ENCODE results near the gene RTN4RL1.

Gene RTN4RL1

DNA sequence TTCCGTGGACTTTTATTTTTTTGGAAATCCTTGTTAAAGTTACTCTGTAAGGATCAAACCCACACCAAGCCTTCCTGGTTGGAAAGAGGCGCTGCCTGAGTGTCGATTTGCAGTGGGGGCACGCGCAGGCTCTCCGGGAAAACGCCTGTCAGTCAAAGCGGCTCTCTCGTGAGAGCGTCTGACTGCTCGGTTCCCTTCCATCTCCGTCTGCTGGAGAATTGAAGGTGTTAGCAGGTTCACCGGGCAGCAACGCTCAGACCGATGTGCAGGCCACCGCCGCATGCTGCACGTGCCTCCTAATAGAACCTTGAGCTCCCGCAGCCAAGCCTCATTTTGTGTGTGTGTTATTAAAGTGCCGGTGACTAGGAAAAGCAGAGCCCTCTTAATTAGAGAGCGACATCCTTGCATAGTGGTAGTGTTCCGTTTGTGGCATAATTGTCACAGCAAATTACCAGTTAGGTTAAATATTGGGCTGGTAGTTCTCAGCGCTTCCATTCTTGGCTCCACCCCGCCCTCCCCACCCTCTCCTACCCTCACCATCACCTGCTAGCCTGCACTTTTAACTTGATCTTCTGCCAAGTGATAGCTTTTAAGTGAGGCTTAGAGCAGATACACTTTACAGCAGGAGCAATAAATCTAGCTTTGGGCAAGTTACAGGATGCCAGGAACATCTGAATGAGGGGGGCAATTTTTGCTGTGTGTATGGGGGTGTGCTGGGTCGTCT lies 119.8 kb downstream of the RTN4RL1 start:
- ChIA-PET CTCF (interaction anchor here (1.8 to 1.9 kb wide), 2 partner anchors 17 to 22 kb away, joined by 4 to 6 read pairs; no protein-coding TSS in a partner anchor), POLR2A (no interaction called here)
- TF ChIP-seq, protein P1, sequence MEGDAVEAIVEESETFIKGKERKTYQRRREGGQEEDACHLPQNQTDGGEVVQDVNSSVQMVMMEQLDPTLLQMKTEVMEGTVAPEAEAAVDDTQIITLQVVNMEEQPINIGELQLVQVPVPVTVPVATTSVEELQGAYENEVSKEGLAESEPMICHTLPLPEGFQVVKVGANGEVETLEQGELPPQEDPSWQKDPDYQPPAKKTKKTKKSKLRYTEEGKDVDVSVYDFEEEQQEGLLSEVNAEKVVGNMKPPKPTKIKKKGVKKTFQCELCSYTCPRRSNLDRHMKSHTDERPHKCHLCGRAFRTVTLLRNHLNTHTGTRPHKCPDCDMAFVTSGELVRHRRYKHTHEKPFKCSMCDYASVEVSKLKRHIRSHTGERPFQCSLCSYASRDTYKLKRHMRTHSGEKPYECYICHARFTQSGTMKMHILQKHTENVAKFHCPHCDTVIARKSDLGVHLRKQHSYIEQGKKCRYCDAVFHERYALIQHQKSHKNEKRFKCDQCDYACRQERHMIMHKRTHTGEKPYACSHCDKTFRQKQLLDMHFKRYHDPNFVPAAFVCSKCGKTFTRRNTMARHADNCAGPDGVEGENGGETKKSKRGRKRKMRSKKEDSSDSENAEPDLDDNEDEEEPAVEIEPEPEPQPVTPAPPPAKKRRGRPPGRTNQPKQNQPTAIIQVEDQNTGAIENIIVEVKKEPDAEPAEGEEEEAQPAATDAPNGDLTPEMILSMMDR (IDR thresholded peaks at IDR 0.05; ENCODE audit: control extremely low read depth, extremely low read depth, low read depth, missing control alignments) = no peak
- no peak for DNase-seq (ENCODE audit: extremely low spot score)

DNA sequence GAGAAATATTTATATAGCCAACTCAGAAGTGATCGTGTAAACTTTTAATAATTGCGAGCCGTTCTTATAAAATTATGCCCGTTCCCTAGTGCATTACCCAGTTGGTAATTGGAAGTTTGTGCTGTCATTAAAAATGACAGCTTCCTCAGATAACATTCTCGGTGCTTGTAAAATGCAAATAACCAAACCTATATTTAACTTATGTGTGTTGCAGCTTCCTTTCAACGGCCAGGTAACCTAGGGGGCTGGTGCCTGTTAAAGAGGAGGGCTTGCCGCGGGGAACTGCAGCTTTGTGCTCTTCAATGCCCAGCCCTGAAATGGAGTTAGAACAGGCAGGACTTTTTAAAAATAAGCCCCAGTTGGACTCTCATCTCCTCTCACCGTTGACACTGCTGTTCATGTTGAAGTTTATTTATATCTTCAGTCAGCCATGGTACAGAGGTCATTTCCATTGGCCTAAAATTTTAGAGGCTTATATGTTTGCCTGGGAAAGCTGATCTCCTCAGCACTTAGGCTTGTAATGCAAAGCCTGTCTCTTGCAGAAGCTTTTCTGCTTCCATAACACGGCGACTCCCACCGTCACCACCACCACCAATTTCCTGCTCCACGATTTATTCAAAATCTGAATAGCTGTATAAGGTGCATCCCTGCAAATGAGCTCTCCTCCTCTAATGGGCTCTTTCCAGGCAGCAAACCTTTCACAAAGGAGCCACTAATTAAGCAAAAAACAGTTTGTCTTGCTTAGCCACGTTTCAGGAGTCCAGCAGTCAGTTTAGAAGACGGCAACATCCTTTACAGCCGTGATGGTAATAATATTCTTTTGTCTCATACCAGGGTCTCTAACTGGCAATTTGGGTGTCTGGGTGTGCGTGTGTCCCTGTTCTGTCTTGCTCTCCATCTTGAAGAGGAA lies 120.6 kb downstream of the RTN4RL1 start:
- POLR2A ChIA-PET = no interaction called here
- peak; percentile 39 for DNase-seq (ENCODE audit: extremely low spot score)
- CTCF ChIA-PET = interaction anchor here (1.0 to 1.9 kb wide), 3 partner anchors 12 to 21 kb away, joined by 3 to 6 read pairs (median 4); no protein-coding TSS in a partner anchor
- TF ChIP-seq, protein P1 (IDR thresholded peaks at IDR 0.05; ENCODE audit: control extremely low read depth, extremely low read depth, low read depth, missing control alignments) = no peak

DNA sequence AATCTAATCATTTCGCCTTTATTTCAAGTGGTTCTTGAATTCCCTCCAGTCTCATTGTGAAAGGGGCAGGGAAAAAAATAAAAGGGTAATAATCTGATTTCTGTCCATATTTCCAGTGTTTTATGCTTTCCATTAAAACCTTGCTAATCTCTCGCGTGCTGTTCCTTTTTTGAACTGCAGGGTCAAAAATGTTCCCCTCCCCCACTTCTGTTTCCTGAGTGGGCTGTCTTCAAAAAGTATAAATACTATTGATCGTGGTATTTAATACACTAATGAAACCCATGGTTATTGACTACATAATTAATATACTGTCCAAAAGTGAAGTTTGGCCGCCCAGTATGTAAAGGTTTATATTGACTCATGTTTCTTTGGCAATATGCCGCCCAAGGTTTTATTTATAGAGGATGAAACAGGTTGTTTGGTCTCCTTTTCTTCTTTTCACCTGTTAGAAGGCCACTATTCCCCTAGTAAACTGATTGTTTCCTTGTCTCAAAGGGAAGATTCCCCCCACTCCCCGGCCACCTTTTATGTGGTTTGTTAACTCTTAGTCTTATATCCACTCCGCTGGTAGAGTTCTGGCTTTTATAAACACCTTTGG lies 125.6 kb downstream of the RTN4RL1 start:
- CTCF ChIA-PET = no interaction called here

DNA sequence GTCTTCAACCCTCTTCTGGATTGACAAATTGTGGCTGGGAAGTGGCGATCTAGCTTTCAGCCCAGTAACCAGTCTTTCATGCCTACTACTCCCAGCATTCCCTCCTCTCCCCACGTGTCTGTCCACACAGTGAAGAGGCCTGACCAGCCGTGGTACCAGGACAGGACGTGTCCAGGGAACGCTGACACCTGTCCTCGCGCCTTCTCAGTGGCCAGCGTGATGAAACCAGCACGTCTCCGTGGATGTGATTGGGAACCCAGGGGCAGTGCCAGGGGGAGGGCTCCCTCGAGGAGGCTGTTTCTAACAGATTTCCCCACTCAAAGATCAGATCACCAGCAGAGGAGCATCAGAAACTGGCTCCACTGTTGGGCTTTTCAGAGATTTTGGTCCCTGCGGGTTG lies 126.3 kb downstream of the RTN4RL1 start:
- ChIA-PET POLR2A (interaction anchor here (0.6 kb wide), 1 partner anchor 390 kb away, joined by 3 read pairs; no protein-coding TSS in a partner anchor), CTCF (no interaction called here)
- DNase-seq (ENCODE audit: extremely low spot score) = no peak
- TF ChIP-seq, protein P1 (IDR thresholded peaks at IDR 0.05; ENCODE audit: control extremely low read depth, extremely low read depth, low read depth, missing control alignments) = no peak

More for the DNA sequence above, 125.6 kb downstream of the RTN4RL1 start:
- POLR2A ChIA-PET = interaction anchor here (0.6 kb wide), 1 partner anchor 389 kb away, joined by 3 read pairs; no protein-coding TSS in a partner anchor
- no peak for DNase-seq (ENCODE audit: extremely low spot score)
- TF ChIP-seq, protein P1 (IDR thresholded peaks at IDR 0.05; ENCODE audit: control extremely low read depth, extremely low read depth, low read depth, missing control alignments) = no peak

DNA sequence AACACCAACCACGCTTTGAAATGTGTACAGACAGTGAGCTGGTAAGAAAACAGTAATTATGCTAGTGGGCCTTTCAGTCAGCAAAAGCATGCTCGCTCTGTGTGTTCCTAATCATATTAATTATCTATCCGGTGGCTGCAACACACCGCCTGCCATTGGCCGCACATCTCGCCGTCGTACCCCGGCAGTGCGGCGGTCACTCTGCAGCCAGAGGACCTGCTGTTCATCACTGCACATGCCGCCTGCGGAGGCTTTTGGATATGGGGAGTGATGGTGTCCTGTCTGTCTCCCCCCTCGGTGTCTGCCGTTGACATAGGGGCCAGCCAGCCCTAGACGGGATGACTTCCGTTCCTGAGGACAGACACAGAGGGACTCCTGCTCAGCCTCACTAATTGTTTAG lies 126.8 kb downstream of the RTN4RL1 start:
- ChIA-PET POLR2A (no interaction called here), CTCF (interaction anchor here (1.4 kb wide), 1 partner anchor 10 kb away, joined by 3 read pairs; no protein-coding TSS in a partner anchor)
- no peak for DNase-seq (ENCODE audit: extremely low spot score)
- TF ChIP-seq, protein P1 (IDR thresholded peaks at IDR 0.05; ENCODE audit: control extremely low read depth, extremely low read depth, low read depth, missing control alignments) = no peak

DNA sequence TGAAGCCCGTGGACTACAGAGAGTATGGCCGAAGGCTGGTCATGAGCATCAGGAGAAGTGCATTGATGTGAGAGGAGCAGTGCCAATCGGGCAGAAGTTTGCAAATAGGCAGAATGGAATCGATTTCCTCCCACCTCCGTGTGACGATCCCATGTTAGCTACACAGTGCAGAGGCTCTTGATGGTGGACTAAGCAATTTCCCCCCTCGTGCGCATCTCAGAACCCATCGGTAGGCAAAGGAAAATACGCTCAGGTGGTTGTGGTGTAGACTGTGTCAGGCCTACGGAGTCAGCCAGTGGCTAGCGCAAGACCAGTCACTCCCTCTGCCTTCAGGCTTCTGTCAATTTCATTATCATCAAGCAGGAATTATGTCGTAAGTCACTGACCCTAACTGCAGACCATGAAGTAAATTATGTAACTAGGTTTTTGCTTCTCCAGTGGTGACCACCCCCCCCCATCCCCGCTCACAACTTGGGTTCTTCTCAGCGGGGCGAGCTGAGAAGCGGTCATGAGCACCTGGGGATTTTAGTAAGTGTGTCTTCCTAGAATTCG lies 128.0 kb downstream of the RTN4RL1 start:
- CTCF ChIA-PET = interaction anchor here (1.4 to 1.8 kb wide), 2 partner anchors 12 to 15 kb away, joined by 3 to 5 read pairs; no protein-coding TSS in a partner anchor
- TF ChIP-seq, protein P1 (IDR thresholded peaks at IDR 0.05; ENCODE audit: control extremely low read depth, extremely low read depth, low read depth, missing control alignments) = no peak
- no peak for DNase-seq (ENCODE audit: extremely low spot score)
- POLR2A ChIA-PET = no interaction called here

All from GM10248 (cell line).